ENCODE results near the gene TAF10. TPM values are rescaled to one million over a fixed set of nuclear protein-coding genes. Genes with fewer than 3 reads are reported as not detected.

The TAF10 gene
- total and polyA plus RNA-seq, 4 donors, result 10.5 to 58.1 (median 31.5) TPM

DNA sequence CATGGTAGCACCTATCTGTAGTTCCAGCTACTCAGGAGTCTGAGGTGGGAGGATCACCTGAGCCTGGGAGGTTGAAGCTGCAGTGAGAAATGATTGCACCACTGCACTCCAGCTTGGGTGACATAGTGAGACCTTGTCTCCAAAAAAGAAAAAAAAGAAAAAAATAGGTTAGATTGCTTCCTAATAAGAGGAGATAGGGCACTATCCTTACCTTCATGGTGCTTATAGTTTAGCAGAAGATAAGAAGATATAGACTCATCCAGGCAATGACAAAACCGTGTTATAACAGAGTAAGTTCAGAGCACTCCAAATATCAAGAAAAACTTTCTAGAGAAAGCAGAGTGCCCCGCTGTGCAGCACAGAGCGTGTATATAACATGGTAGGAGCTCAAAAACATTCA lies 50.7 kb downstream of the TAF10 start:
- no peak overlapping the region for H3K4me3 ChIP-seq (ENCODE audit: low read depth in 1 of 3, low read length in 3 of 3)
- H3K9me3 ChIP-seq (ENCODE audit: control insufficient read depth in 4 of 4, low read length in 3 of 4), result no peaks in the 10 kb centered on the region
- TF ChIP-seq FOXA2 (IDR thresholded peaks at IDR 0.05) (no peak), GABPA (IDR thresholded peaks at IDR 0.05 in 1 of 2, conservative IDR thresholded peaks at IDR 0.05 in 1 of 2) (no peak), YY1 (IDR thresholded peaks at IDR 0.05) (no peak), HNF4G (IDR thresholded peaks at IDR 0.05) (no peak), TAF1 (conservative IDR thresholded peaks at IDR 0.05) (no peak), SP1 (IDR thresholded peaks at IDR 0.05) (no peak), HNF4A (conservative IDR thresholded peaks at IDR 0.05) (no peak), JUND (IDR thresholded peaks at IDR 0.05) (no peak), RAD21 (IDR thresholded peaks at IDR 0.05) (no peak), ZBTB33 (IDR thresholded peaks at IDR 0.05) (no peak), FOXA1 (IDR thresholded peaks at IDR 0.05) (no peak), RXRA (IDR thresholded peaks at IDR 0.05) (no peak), EGR1 (IDR thresholded peaks at IDR 0.05; ENCODE audit: low read depth in 2 of 2) (no peak)
- TF ChIP-seq, protein P1, sequence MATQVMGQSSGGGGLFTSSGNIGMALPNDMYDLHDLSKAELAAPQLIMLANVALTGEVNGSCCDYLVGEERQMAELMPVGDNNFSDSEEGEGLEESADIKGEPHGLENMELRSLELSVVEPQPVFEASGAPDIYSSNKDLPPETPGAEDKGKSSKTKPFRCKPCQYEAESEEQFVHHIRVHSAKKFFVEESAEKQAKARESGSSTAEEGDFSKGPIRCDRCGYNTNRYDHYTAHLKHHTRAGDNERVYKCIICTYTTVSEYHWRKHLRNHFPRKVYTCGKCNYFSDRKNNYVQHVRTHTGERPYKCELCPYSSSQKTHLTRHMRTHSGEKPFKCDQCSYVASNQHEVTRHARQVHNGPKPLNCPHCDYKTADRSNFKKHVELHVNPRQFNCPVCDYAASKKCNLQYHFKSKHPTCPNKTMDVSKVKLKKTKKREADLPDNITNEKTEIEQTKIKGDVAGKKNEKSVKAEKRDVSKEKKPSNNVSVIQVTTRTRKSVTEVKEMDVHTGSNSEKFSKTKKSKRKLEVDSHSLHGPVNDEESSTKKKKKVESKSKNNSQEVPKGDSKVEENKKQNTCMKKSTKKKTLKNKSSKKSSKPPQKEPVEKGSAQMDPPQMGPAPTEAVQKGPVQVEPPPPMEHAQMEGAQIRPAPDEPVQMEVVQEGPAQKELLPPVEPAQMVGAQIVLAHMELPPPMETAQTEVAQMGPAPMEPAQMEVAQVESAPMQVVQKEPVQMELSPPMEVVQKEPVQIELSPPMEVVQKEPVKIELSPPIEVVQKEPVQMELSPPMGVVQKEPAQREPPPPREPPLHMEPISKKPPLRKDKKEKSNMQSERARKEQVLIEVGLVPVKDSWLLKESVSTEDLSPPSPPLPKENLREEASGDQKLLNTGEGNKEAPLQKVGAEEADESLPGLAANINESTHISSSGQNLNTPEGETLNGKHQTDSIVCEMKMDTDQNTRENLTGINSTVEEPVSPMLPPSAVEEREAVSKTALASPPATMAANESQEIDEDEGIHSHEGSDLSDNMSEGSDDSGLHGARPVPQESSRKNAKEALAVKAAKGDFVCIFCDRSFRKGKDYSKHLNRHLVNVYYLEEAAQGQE (IDR thresholded peaks at IDR 0.05), result no peak
- TF ChIP-seq, protein P2, sequence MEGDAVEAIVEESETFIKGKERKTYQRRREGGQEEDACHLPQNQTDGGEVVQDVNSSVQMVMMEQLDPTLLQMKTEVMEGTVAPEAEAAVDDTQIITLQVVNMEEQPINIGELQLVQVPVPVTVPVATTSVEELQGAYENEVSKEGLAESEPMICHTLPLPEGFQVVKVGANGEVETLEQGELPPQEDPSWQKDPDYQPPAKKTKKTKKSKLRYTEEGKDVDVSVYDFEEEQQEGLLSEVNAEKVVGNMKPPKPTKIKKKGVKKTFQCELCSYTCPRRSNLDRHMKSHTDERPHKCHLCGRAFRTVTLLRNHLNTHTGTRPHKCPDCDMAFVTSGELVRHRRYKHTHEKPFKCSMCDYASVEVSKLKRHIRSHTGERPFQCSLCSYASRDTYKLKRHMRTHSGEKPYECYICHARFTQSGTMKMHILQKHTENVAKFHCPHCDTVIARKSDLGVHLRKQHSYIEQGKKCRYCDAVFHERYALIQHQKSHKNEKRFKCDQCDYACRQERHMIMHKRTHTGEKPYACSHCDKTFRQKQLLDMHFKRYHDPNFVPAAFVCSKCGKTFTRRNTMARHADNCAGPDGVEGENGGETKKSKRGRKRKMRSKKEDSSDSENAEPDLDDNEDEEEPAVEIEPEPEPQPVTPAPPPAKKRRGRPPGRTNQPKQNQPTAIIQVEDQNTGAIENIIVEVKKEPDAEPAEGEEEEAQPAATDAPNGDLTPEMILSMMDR (IDR thresholded peaks at IDR 0.05; ENCODE audit: low read depth, low read length, missing input control), result no peak
- TF ChIP-seq, protein P3, sequence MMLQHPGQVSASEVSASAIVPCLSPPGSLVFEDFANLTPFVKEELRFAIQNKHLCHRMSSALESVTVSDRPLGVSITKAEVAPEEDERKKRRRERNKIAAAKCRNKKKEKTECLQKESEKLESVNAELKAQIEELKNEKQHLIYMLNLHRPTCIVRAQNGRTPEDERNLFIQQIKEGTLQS (IDR thresholded peaks at IDR 0.05), result no peak
- TF ChIP-seq, protein P4, sequence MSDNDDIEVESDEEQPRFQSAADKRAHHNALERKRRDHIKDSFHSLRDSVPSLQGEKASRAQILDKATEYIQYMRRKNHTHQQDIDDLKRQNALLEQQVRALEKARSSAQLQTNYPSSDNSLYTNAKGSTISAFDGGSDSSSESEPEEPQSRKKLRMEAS (IDR thresholded peaks at IDR 0.05), result no peak
- no peaks in the 10 kb centered on the region for H3K27me3 ChIP-seq (ENCODE audit: control insufficient read depth in 4 of 4, insufficient read depth in 4 of 4, low read length in 3 of 4)
- H3K4me1 ChIP-seq (ENCODE audit: control insufficient read depth in 4 of 4, insufficient read depth in 4 of 4, low read length in 3 of 4), result peaks cover 0 to 14% (median 10%) of the 10 kb centered on the region in 4 donors
- no peak for DNase-seq (ENCODE audit: low spot score)
- no peak overlapping the region for H3K27ac ChIP-seq (ENCODE audit: low read depth in 1 of 2, low read length in 2 of 2)
- no peaks in the 10 kb centered on the region for H3K36me3 ChIP-seq (ENCODE audit: control insufficient read depth in 4 of 4, insufficient read depth in 3 of 4, low read depth in 1 of 4, low read length in 3 of 4)
- no peak overlapping the region for H3K9ac ChIP-seq (ENCODE audit: low read depth in 1 of 2, low read length in 2 of 2)
- 98% methylated on average over 3 of the region's 3 CpGs for WGBS

Other genes with a start within 250 kb of the TAF10 start
- 10 to 100 TPM; 15.4 to 25.9 TPM for gene SMPD1, start 221.7 kb downstream of the TAF10 start, total RNA-seq
- 10 to 100 TPM; 65.0 to 91.6 TPM for gene SMPD1, start 221.7 kb downstream of the TAF10 start, polyA plus RNA-seq
- 1 to 10 TPM; 8.1 to 8.6 TPM for gene APBB1, start 193.1 kb downstream of the TAF10 start, total RNA-seq
- 1 to 10 TPM; 2.5 to 4.5 TPM for gene APBB1, start 193.1 kb downstream of the TAF10 start, polyA plus RNA-seq
- gene HPX, start 171.2 kb downstream of the TAF10 start, total RNA-seq, result 1,000 to 10,000 TPM; 2,251 to 9,224 TPM
- 1,000 to 10,000 TPM; 5,349 to 6,171 TPM for gene HPX, start 171.2 kb downstream of the TAF10 start, polyA plus RNA-seq
- gene TRIM3, start 138.3 kb downstream of the TAF10 start, total RNA-seq, result 10 to 100 TPM in 1 of 2 donors, 1 to 10 TPM in 1; 8.1 to 12.7 TPM
- 10 to 100 TPM in 1 of 2 donors, 1 to 10 TPM in 1; 5.2 to 10.1 TPM for gene TRIM3, start 138.3 kb downstream of the TAF10 start, polyA plus RNA-seq
- 10 to 100 TPM; 16.2 to 42.0 TPM for gene ARFIP2, start 130.9 kb downstream of the TAF10 start, total RNA-seq
- gene ARFIP2, start 130.9 kb downstream of the TAF10 start, polyA plus RNA-seq, result 10 to 100 TPM; 21.3 to 26.3 TPM
- 10 to 100 TPM; 16.9 to 31.9 TPM for gene TIMM10B, start 130.7 kb downstream of the TAF10 start, total RNA-seq
- 10 to 100 TPM; 16.1 to 16.4 TPM for gene TIMM10B, start 130.7 kb downstream of the TAF10 start, polyA plus RNA-seq
- gene DNHD1, start 114.9 kb downstream of the TAF10 start, total RNA-seq, result 10 to 100 TPM in 1 of 2 donors, 1 to 10 TPM in 1; 3.8 to 23.6 TPM
- gene DNHD1, start 114.9 kb downstream of the TAF10 start, polyA plus RNA-seq, result 1 to 10 TPM; 2.1 to 6.3 TPM
- 10 to 100 TPM; 10.5 to 11.9 TPM for gene RRP8, start 8.6 kb downstream of the TAF10 start, total RNA-seq
- gene RRP8, start 8.6 kb downstream of the TAF10 start, polyA plus RNA-seq, result 10 to 100 TPM; 10.3 to 12.6 TPM
- 10 to 100 TPM; 50.5 to 69.1 TPM for gene ILK, start 8.4 kb downstream of the TAF10 start, total RNA-seq
- gene ILK, start 8.4 kb downstream of the TAF10 start, polyA plus RNA-seq, result 10 to 100 TPM; 29.6 to 45.9 TPM
- 100 to 1,000 TPM in 1 of 2 donors, 10 to 100 TPM in 1; 71.3 to 108 TPM for gene TPP1, start 7.2 kb upstream of the TAF10 start, total RNA-seq
- gene TPP1, start 7.2 kb upstream of the TAF10 start, polyA plus RNA-seq, result 100 to 1,000 TPM in 1 of 2 donors, 10 to 100 TPM in 1; 52.8 to 102 TPM
- gene DCHS1, start 43.6 kb upstream of the TAF10 start, total RNA-seq, result 1 to 10 TPM; 8.6 to 8.9 TPM
- 1 to 10 TPM in 1 of 2 donors, under 1 TPM in 1; 0.68 to 3.0 TPM for gene DCHS1, start 43.6 kb upstream of the TAF10 start, polyA plus RNA-seq
- gene MRPL17, start 71.1 kb upstream of the TAF10 start, total RNA-seq, result 10 to 100 TPM; 14.0 to 18.0 TPM
- 10 to 100 TPM; 20.0 to 21.8 TPM for gene MRPL17, start 71.1 kb upstream of the TAF10 start, polyA plus RNA-seq
- gene OR2AG2, start 159.8 kb upstream of the TAF10 start, total RNA-seq, result under 1 TPM in 1 of 2 donors, not detected in 1; under 0.01 TPM
- not detected for gene OR2AG2, start 159.8 kb upstream of the TAF10 start, polyA plus RNA-seq
- gene OR2AG1, start 170.8 kb upstream of the TAF10 start, total RNA-seq, result not detected
- gene OR2AG1, start 170.8 kb upstream of the TAF10 start, polyA plus RNA-seq, result not detected
- gene OR6A2, start 187.5 kb upstream of the TAF10 start, total RNA-seq, result under 1 TPM in 1 of 2 donors, not detected in 1; 0.08 TPM
- not detected for gene OR6A2, start 187.5 kb upstream of the TAF10 start, polyA plus RNA-seq
- gene OR10A5, start 233.5 kb upstream of the TAF10 start, total RNA-seq, result not detected
- gene OR10A5, start 233.5 kb upstream of the TAF10 start, polyA plus RNA-seq, result not detected